Activated CD4-positive, CD25-positive, alpha-beta regulatory T cell treated with anti-CD3 and anti-CD28 coated beads, Interleukin-2, amount 50 U/mL, for 16 hours (primary cell): ENCODE measurements around the gene ZNF169.
"Not testable (repeated sequence)": the region's sequence is repeated elsewhere in the genome, so short reads cannot be mapped to it uniquely, and the experiment has no call there.

Source experiments
- DNase-seq: peaks from one replicate; pipeline ENCODE4 v3.0.0-alpha.2; 2020; ENCODE audit warnings: low read depth, low spot score

The ZNF169 gene

GRCh38 chr9:94259077-94259862 lies at the start of gene ZNF169:
TSS of gene ZNF169 (plus strand) at chr9:94259298. CDS start at chr9:94278813, 19,515 bp downstream.
- DNase-seq, result peak; percentile 76

DNA sequence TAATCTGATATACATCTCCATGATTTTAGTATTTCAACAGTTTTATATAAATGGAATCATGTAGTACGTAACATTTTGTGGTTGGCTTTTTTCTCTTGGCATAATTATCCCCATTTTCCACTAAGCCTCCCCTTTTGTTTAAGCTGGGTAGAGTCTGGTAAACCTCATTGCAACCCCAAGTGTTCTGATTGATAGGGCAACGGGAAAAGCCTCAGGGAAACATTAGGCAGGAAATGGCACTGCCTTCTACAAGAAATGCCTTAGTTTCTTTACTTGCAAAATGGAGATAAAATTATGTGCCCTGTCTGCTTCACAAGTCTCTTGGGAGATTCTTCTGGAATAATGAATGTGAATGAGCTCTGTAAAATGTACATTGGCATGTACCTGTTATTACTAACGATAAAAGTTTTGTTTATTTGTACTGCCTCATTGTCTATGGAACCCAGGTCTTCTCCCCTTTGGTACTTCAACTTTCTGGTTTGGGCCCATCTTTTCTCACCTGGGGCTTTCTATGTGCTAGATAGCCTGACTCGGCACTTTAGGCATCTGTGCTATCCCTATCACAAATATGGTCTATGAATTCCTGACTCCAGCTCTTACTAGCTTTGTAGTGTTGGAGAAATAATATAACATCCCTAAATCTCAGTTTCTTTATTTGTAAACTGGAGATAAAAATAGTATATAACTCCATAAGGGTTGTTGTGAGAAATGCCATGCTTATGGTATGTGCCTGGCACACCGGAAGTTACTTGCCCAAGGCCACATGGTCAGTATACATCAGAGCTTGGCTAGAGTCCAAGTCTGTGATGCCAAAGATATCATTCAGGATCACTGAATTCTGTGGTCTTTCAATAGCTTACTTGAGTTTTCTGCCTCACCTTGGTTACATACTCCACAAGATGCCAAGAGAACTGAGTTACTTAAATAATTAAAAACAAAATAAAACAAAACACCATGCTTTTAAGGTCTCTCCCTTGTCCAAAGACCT lies 48.2 kb upstream of the ZNF169 start:
- DNase-seq, result no peak

DNA sequence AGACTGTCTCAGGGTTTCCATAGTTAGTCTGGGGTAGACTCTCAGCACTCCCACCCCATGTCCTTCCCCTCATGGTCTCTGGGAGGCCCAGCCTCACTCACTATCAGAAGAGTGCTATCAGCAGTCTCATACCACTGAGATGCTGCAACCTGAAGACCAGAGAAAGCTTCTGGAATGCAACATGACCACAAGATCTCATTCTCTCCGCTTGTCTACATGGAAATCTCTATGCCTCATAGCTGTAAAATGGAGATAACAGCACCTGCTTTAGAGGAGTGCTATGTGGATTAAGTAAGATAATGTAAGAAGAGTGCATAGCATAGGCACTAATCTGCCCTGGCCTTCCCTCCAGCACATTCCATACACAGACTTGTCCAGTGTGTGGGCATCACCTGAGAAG lies 47.0 kb upstream of the ZNF169 start:
- DNase-seq, result no peak

GRCh38 chr9:94212531-94212930 lies 46.6 kb upstream of the ZNF169 start:
- DNase-seq, result no peak

GRCh38 chr9:94213511-94214124 lies 45.5 kb upstream of the ZNF169 start:
- peak; percentile 50 for DNase-seq

GRCh38 chr9:94222870-94223269 lies 36.2 kb upstream of the ZNF169 start:
- no peak for DNase-seq

DNA sequence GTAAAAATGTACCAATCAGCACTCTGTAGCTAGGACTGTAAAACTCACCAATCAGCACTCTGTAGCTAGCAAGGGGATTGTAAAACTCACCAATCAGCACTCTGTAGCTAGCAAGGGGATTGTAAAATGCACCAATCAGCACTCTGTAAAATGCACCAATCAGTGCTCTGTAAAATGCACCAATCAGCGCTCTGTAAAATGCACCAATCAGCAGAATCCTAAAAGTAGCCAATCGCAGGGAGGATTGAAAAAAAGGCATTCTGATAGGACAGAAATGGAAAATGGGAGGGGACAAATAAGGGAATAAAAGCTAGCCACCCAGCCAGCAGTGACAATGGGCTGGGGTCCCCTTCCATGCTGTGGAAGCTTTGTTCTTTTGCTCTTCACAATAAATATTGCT lies 33.7 kb upstream of the ZNF169 start:
- not testable (repeated sequence) for DNase-seq

- no peak for DNase-seq
Measured at GRCh38 chr9:94228616-94229015, 30.5 kb upstream of the ZNF169 start.

DNA sequence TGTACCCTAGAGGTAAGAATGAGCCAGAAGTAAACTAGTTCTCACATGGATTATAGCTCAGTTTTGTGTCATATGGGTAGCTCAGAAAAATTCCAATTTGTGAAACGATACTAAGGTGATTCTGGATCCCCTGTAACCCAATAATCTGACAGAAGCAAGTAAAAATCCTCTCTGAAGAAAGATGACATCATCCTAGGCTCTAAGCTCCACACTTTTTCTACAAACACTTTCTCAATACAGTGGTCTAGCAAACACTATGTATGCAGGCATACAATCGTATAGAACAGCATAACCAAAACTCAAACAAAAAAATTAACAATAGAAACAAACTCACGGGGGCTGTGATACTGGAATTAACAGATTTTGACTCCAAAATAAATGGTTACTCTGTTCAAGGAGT lies 26.7 kb upstream of the ZNF169 start:
- no peak for DNase-seq

- DNase-seq, result not testable (repeated sequence)
Measured at GRCh38 chr9:94241098-94241497, 18.0 kb upstream of the ZNF169 start.

DNA sequence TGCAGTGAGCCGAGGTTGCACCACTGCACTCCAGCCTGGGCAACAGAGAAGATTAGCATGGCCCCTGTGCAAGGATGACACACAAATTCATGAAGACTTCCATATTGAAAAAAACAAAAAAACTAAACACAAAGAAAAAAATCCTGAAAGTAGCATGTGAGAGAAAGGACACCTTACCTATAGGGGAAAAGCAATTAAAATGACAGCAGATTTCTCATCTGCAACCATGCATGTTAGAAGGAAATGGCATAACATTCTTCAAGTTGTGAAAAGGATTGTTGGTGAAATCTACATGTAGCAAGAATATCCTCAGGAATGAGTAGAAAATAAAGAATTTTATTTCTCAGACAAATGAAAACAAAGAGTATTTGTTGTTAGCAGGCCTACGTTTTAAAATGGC lies 13.4 kb upstream of the ZNF169 start:
- no peak for DNase-seq

GRCh38 chr9:94250456-94250855 lies 8.6 kb upstream of the ZNF169 start:
- no peak for DNase-seq

- DNase-seq, result no peak
Measured at GRCh38 chr9:94256007-94256406, 3.1 kb upstream of the ZNF169 start.

- DNase-seq, result not testable (repeated sequence)
Measured at GRCh38 chr9:94265626-94266402, 6.7 kb downstream of the ZNF169 start.

DNA sequence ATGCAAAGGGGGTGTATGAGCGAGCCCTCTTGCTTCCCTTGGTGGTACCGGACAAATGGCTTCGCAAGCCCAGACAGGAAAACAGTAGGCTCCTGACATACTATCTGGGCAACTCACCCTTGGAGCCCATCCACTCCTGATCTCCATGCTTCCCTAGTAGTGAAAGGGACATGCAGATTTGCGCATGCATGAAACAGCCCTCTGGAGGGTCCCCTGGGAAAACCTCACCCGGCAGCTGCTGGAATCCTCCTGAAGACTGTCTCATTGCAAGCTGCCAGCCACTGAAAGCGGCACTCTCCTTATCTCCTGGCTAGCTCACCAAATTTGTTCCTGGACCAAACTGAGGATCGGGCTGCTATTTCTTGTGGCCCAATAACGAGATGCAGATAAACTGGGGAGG lies 10.2 kb downstream of the ZNF169 start:
- DNase-seq, result no peak

- DNase-seq, result no peak
Measured at GRCh38 chr9:94270009-94270408, 10.9 kb downstream of the ZNF169 start.

- DNase-seq, result not testable (repeated sequence)
Measured at GRCh38 chr9:94277029-94277428, 17.9 kb downstream of the ZNF169 start.

DNA sequence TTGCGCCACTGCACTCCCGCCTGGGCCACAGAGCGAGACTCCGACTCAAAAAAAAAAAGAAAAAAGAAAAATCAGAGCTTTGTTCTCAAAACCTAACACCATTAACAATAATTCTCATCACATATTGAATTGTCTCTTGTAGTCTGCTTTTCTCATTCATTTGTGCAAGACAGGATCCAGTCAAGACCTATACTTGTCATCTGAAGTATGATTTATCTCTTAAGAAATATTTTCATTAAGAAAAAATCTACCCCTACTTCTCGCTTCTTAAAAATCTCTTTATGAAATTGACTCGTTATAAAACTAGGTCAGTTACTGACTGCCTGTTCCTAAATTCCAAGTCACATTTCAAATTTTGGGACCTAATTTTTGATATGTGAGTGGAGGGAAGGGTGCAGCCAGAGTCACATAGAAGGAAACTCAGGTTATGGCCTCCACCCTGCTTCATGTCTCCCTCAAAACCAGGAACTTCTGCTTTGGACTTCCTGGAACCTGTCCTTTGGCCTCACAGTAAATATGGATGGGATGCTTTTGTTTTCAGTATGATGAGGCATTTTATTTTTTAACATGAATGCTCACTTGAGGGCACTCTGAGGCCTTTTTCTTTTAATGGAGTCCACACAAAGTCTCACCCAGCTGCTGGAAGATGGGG lies 18.9 kb downstream of the ZNF169 start:
- no peak for DNase-seq

DNA sequence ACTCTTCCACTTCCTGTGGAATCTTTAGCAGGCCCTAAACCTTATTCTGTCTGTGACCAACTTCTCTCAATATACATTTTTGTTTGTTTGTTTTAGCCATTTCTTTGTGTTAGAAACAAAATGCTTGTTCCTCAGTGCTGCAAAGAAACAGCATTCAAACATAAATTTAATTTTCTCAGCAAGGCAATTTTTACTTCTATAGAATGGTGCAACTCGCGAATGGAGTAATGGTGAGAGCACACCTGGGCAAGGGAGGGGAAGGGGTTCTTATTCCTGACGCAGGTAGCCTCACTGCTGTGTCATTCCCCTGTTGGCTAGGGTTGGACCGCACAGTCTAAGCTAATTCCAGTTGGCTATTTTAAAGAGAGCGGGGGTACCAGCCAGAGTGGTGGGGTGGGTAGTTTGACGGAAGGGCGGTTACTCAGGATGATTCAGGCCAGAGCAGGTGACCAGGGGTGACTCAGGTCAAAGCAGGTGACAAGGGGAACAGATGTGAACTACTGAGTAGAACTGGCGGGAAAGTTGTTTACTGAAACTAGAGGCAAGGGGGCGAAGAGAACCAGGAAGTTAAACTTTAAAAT lies 21.4 kb downstream of the ZNF169 start:
- no peak for DNase-seq

GRCh38 chr9:94281101-94281500 lies 22.0 kb downstream of the ZNF169 start:
- DNase-seq, result no peak
